AG10803 (cell line): ENCODE measurements around the gene RAD54L.
"Not testable (repeated sequence)": the region's sequence is repeated elsewhere in the genome, so short reads cannot be mapped to it uniquely, and the experiment has no call there.

Experiments
- DNase-seq: peaks from one replicate; pipeline ENCODE4 v3.0.0; 2010; ENCODE audit warnings: low read depth
- H3K4me3 ChIP-seq: 2 replicates; pipeline ENCODE4 v1.5.1; 2011; ENCODE audit warnings: mild to moderate bottlenecking, low read length, control low read depth
- CTCF ChIP-seq: conservative IDR thresholded peaks from 2 replicates; pipeline ENCODE4 v1.5.1; 2011; ENCODE audit warnings: mild to moderate bottlenecking, low read length, control low read depth, inconsistent platforms

RAD54L gene

GRCh38 chr1:46220808-46221207 is 26.8 kb upstream of the RAD54L start:
- no peak overlapping the region for H3K4me3 ChIP-seq
- TF ChIP-seq CTCF = no peak
- DNase-seq = no peak

GRCh38 chr1:46221749-46222148 is 25.8 kb upstream of the RAD54L start:
- no peak for DNase-seq

GRCh38 chr1:46223055-46223454 is 24.5 kb upstream of the RAD54L start:
- DNase-seq, H3K4me3 ChIP-seq: not testable (repeated sequence)

More at GRCh38 chr1:46221749-46222148, 25.8 kb upstream of the RAD54L start:
- no peak for TF ChIP-seq CTCF
- no peak overlapping the region for H3K4me3 ChIP-seq

- DNase-seq = peak; percentile 87
- TF ChIP-seq CTCF = peak; percentile 98
- H3K4me3 ChIP-seq = no peak overlapping the region
Measured at GRCh38 chr1:46223472-46223943, 24.1 kb upstream of the RAD54L start.

GRCh38 chr1:46224966-46225365 is 22.6 kb upstream of the RAD54L start:
- H3K4me3 ChIP-seq = no peak overlapping the region
- TF ChIP-seq CTCF = no peak
- DNase-seq = no peak

GRCh38 chr1:46231231-46231630 is 16.3 kb upstream of the RAD54L start:
- not testable (repeated sequence) for DNase-seq, H3K4me3 ChIP-seq

GRCh38 chr1:46236882-46237281 is 10.7 kb upstream of the RAD54L start:
- H3K4me3 ChIP-seq = no peak overlapping the region
- DNase-seq = no peak
- no peak for TF ChIP-seq CTCF

- not testable (repeated sequence) for H3K4me3 ChIP-seq
- DNase-seq = peak; percentile 39
Measured at GRCh38 chr1:46238865-46239264, 8.7 kb upstream of the RAD54L start.

GRCh38 chr1:46241733-46242132 is 5.8 kb upstream of the RAD54L start:
- H3K4me3 ChIP-seq, DNase-seq: not testable (repeated sequence)
